Osteoblast (primary cell): Measurements from ENCODE around the gene IL22RA1. TPM values are rescaled to one million over a fixed set of nuclear protein-coding genes. Genes with fewer than 3 reads are reported as not detected.

Source experiments
- DNase-seq: peaks from one replicate; pipeline ENCODE4 v3.0.0; 2011; ENCODE audit warnings: low spot score, mixed read lengths; ENCODE audit not compliant: insufficient read length; ENCODE audit errors: missing footprints
- H2AFZ ChIP-seq: 2 replicates; pipeline ENCODE4 v1.6.0; 2011; ENCODE audit warnings: mild to moderate bottlenecking, low read length
- H3K27ac ChIP-seq: 2 replicates; pipeline ENCODE4 v1.5.1; 2011; ENCODE audit warnings: mild to moderate bottlenecking, low read depth, low read length, moderate library complexity
- H3K27me3 ChIP-seq: 2 replicates; pipeline ENCODE4 v1.6.0; 2012; ENCODE audit warnings: mild to moderate bottlenecking, control low read depth, inconsistent platforms, low read length, moderate library complexity; ENCODE audit not compliant: insufficient read depth
- H3K36me3 ChIP-seq: 2 replicates; pipeline ENCODE4 v1.5.1; 2011; ENCODE audit warnings: mild to moderate bottlenecking, low read length, control low read depth, moderate library complexity; ENCODE audit not compliant: insufficient read depth
- H3K4me1 ChIP-seq: 2 replicates; pipeline ENCODE4 v1.5.1; 2011; ENCODE audit warnings: mild to moderate bottlenecking, low read length, control low read depth, moderate library complexity; ENCODE audit not compliant: insufficient read depth
- H3K4me2 ChIP-seq: 2 replicates; pipeline ENCODE4 v1.6.0; 2011; ENCODE audit warnings: mild to moderate bottlenecking, low read length; ENCODE audit not compliant: insufficient read depth
- H3K4me3 ChIP-seq: fragments of 200-600 bp; sonication (generic); 3 replicates; pipeline ENCODE4 v1.5.1; 2012; ENCODE audit warnings: mild to moderate bottlenecking, low read length, inconsistent platforms; ENCODE audit not compliant: insufficient read depth
- H3K79me2 ChIP-seq: 2 replicates; pipeline ENCODE4 v1.6.0; 2012; ENCODE audit warnings: mild to moderate bottlenecking, low read length, control low read depth, inconsistent platforms; ENCODE audit not compliant: insufficient read depth
- H3K9me3 ChIP-seq: 2 replicates; pipeline ENCODE4 v1.5.1; 2011; ENCODE audit warnings: low read depth, low read length, control low read depth
- H4K20me1 ChIP-seq: 2 replicates; pipeline ENCODE4 v1.6.0; 2012; ENCODE audit warnings: mild to moderate bottlenecking, low read length, control low read depth; ENCODE audit not compliant: insufficient read depth
- total RNA-seq: library from RNA; depleted of rRNA; stranded (reverse); fragments of >200 nt; gene quantifications from 2 replicates; pipeline ENCODE4 v1.2.3, GENCODE V29; 2012
- TF ChIP-seq, protein P1 (sequence below): IDR thresholded peaks from 2 replicates; pipeline ENCODE4 v1.5.1; 2011; ENCODE audit warnings: mild to moderate bottlenecking, low read depth, low read length, moderate library complexity; ENCODE audit errors: extremely low read depth

Gene IL22RA1
- total RNA-seq, 1 donor: under 0.01 TPM

GRCh38 chr1:24108334-24109165 lies 34.4 kb downstream of the IL22RA1 start:
- H3K79me2 ChIP-seq: no peaks in the 10 kb centered on the region
- H3K27ac ChIP-seq: peak overlapping the region; percentile 53
- DNase-seq: peak; percentile 98
- TF ChIP-seq, protein P1, sequence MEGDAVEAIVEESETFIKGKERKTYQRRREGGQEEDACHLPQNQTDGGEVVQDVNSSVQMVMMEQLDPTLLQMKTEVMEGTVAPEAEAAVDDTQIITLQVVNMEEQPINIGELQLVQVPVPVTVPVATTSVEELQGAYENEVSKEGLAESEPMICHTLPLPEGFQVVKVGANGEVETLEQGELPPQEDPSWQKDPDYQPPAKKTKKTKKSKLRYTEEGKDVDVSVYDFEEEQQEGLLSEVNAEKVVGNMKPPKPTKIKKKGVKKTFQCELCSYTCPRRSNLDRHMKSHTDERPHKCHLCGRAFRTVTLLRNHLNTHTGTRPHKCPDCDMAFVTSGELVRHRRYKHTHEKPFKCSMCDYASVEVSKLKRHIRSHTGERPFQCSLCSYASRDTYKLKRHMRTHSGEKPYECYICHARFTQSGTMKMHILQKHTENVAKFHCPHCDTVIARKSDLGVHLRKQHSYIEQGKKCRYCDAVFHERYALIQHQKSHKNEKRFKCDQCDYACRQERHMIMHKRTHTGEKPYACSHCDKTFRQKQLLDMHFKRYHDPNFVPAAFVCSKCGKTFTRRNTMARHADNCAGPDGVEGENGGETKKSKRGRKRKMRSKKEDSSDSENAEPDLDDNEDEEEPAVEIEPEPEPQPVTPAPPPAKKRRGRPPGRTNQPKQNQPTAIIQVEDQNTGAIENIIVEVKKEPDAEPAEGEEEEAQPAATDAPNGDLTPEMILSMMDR: no peak
- H4K20me1 ChIP-seq: no peaks in the 10 kb centered on the region
- peak overlapping the region; percentile 18 for H3K4me2 ChIP-seq
- H3K4me1 ChIP-seq: peaks cover 23% of the 10 kb centered on the region
- no peaks in the 10 kb centered on the region for H3K9me3 ChIP-seq
- H3K36me3 ChIP-seq: no peaks in the 10 kb centered on the region
- H2AFZ ChIP-seq: peak overlapping the region; percentile 73
- peaks cover 6% of the 10 kb centered on the region for H3K27me3 ChIP-seq
- H3K4me3 ChIP-seq: no peak overlapping the region

DNA sequence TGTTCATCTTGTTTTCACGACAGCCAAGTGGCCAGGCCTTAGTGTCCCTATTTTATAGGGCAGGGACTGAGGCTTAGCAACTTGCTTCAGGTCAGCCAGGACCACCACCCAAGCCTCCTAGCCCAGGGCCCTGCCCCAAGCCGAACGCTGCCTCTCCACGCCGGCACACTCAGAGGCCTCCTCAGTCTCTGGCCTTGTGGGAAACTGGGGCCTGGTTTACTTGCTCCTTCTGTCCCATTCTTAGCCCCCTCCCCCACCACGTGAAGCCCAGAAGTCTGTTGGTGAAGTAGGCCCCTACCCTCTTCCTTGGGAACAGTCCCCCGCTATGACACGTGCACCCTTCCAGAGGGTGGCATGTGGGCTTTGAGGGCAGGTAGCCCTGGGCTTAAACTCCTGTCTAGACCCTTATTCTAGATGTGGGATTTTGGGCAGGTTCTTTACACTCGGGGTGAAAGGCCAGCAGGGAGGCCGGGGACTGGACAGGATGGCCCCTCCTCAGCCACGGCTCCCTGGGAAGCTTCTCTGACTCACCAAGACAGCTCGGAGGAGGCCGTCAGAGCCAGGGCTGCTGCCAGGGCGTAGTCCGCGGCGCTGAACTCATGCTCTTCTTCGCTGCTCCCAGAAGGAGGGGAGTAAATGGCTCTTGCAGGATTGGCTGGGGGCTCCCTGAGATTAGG lies 35.3 kb downstream of the IL22RA1 start:
- Histone ChIP-seq H2AFZ (peak overlapping the region; percentile 62), H3K27ac (peak overlapping the region; percentile 53)
- peak; percentile 93 for DNase-seq

GRCh38 chr1:24105368-24106160 lies 37.4 kb downstream of the IL22RA1 start:
- H3K27me3 ChIP-seq: no peaks in the 10 kb centered on the region
- H3K36me3 ChIP-seq: no peaks in the 10 kb centered on the region
- peaks cover 11% of the 10 kb centered on the region for H3K4me1 ChIP-seq
- no peak overlapping the region for H3K4me2 ChIP-seq
- no peak overlapping the region for H3K4me3 ChIP-seq
- no peak overlapping the region for H2AFZ ChIP-seq
- no peaks in the 10 kb centered on the region for H4K20me1 ChIP-seq
- no peak overlapping the region for H3K27ac ChIP-seq
- no peak for DNase-seq
- no peaks in the 10 kb centered on the region for H3K79me2 ChIP-seq
- H3K9me3 ChIP-seq: no peaks in the 10 kb centered on the region
- TF ChIP-seq, protein P1: no peak

More for the DNA sequence above, 35.3 kb downstream of the IL22RA1 start:
- TF ChIP-seq, protein P1: no peak
- no peaks in the 10 kb centered on the region for H4K20me1 ChIP-seq
- H3K4me2 ChIP-seq: peak overlapping the region; percentile 18
- H3K9me3 ChIP-seq: no peaks in the 10 kb centered on the region
- H3K36me3 ChIP-seq: no peaks in the 10 kb centered on the region
- no peaks in the 10 kb centered on the region for H3K79me2 ChIP-seq
- H3K4me1 ChIP-seq: peaks cover 21% of the 10 kb centered on the region
- H3K27me3 ChIP-seq: peaks cover 3% of the 10 kb centered on the region
- H3K4me3 ChIP-seq: no peak overlapping the region
